HG03439 (cell line): ENCODE results near the gene SPDYE1.
"Not testable (repeated sequence)": the region's sequence is repeated elsewhere in the genome, so short reads cannot be mapped to it uniquely, and the experiment has no call there.

Experiments used
- ATAC-seq: cut with Tn5 transposase; IDR thresholded peaks from one replicate; pipeline ENCODE4 v1.9.1; 2021; ENCODE audit warnings: mild to moderate bottlenecking, moderate library complexity; ENCODE audit not compliant: unreplicated experiment

SPDYE1 gene

DNA sequence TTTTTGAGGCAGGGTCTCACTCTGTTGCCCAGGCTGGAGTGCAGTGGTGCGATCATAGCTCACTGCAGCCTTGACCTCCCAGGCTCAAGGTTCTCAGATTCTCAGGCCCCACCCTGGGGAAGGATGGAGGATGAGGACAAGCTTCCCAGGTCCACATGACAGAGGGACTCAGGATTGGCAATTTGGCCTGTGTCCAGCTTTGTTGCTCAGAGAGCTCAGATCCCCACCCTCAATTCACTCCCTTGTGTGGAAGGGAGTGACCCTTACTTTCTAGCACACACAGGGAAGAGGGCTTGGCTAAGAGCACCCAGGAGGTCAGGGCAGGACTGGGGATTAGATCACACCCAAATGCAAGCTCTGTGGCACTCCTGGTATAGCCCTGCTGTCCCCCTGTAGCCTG lies 6.9 kb upstream of the SPDYE1 start:
- not testable (repeated sequence) for ATAC-seq

DNA sequence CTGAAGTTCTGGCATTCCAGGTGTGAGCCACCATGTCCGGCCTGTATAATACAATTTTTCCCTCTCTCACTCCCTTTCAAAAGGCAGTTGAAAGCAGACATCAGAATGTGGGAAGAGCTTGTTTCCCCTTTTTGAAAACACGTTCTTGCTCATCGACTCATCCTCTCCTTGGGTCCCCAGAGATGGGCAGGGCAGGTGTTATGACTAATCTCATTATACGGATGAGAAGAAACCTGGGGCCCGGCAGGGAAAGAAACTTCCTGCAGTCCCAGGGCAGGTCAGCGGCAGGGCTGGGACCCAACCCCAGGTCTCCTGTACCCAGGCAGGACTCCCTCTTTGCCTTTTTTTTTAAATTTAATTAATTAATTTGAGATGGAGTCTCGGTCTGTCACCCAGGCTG lies 4.8 kb upstream of the SPDYE1 start:
- peak; percentile 85 for ATAC-seq

DNA sequence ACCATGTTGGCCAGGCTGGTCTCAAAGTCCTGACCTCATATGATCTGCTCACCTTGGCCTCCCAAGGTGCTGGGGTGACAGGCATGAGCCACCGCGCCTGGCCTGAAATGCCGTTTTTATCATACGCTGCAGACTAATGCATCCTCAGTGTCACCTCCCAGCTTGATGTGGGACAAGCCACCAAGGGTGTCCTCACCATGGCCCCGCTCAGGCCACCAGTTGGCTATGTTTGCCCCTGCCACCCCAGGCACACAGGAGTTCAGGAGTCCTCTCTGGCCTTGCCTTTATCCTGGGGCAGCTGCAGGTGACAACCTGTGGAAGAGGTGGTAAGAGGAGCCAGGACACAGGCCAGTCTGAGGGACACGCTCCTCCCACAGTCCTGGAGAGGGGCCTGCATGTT lies 3.0 kb upstream of the SPDYE1 start:
- not testable (repeated sequence) for ATAC-seq

DNA sequence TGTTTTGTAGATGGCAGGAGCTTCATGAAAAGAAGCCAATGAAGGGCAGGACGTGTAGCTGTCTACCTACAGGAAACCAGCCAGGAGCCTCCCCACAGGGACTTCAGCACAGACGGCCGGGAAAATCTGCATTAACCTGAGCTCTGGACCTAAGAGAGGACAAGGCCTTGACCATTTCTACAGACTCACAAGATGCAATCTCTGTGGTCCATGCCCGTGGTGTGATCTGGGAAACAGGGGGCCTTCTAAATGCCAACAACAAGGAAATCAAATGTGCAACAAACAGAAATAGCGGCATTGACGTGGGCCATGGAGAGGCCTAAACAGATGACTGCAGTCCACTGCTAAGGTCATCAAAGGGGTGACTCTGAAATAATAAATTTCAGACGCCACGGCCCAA lies 14.4 kb downstream of the SPDYE1 start:
- not testable (repeated sequence) for ATAC-seq

DNA sequence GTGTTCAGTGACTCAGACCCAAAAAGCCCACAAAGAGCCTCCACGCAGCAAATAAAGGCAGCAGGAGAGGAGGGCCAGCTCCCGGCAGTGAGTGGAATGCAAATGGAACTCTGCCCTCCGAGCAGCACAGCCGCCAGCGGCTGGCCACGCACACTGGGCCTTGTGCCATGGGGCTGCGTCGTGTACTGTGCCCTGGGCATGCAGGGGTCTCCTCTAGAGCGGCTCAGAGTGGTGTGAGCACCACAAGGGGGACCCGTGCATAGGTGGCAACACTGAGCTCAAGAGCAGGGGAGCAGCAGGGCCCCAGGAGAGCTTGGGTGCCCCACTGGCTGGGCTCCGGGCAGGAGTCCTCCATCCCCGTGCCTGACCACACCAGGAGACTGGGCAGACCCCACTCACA lies 17.4 kb downstream of the SPDYE1 start:
- not testable (repeated sequence) for ATAC-seq

DNA sequence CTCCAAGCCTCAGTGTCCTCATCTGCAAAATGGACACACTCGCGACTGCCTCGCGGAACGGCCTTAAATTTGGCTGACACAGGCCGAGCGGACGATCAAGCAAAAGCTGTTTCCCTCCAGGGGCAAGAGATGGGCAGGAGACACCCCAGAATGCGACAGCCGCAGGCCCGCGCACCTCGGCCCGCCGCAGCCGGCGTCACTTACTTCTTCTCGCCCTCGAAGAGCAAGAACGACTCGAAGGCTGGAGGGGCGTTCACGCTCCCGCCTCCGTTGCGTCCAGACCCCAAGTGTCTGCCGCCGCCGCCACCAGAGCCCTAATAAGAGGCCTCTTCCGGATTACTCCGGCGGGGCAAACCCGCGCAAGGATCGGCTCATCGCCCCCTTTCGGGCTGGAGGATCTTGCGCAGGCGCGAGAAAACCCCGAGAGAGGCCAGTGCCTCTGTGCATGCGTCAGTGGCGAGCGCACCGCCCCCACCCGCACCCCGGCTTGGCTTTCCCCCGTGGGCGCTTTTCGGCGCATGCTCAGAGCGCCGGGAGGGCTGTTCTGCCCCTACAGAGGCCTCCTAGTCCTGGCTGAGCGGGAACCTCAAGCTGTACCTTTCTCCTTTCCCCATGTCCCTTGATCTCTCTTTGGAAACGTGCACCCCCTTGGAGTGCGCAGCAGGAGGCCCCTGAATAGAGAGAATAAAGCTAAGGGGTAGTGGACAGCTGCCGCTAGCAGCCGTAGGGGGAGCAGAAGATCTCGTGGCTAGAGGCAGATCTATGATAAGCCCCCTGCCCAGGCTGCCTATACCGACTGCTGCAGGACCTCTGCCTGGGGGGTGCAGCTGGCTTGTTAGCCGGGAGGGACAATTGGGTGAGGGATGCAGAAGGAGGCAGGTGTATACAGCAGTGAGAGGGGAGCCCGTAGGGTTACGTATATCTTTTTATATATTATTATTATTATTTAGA lies 21.4 kb downstream of the SPDYE1 start:
- ATAC-seq = peak; percentile 92

DNA sequence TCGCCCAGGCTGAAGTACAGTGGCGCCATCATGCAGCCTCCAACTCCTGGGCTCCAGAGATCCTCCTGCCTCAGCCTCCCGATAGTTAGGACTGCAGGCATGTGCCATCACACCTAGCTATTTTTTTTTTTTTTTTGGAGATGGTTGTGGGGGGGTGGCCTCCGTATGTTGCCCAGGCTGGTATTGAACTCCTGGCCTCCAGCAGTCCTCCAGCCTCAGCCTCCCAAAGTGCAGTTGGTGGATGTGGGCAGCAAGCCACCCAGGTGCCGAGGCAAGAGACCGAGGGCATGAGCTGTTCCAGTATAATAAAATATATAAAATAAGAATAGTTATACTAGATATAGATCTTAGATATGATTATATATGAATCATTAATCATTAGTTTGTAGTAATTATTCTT lies 22.1 kb downstream of the SPDYE1 start:
- not testable (repeated sequence) for ATAC-seq

DNA sequence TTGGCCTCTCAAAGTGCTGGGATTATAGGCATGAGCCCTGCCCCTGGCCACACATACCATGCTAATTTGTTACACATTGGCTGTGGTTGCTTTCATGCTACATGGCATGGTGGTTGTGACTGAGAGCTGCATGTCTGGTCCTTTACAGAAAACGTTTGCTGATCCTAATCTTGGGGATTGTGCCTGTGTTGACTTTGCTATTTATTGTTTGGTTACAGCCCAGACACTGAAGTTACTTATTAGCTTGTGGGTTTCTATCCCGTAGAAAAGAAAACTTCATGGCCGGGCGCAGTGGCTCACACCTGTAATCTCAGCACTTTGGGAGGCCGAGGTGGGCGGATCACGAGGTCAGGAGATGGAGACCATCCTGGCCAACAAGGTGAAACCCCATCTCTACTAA lies 24.4 kb downstream of the SPDYE1 start:
- not testable (repeated sequence) for ATAC-seq

DNA sequence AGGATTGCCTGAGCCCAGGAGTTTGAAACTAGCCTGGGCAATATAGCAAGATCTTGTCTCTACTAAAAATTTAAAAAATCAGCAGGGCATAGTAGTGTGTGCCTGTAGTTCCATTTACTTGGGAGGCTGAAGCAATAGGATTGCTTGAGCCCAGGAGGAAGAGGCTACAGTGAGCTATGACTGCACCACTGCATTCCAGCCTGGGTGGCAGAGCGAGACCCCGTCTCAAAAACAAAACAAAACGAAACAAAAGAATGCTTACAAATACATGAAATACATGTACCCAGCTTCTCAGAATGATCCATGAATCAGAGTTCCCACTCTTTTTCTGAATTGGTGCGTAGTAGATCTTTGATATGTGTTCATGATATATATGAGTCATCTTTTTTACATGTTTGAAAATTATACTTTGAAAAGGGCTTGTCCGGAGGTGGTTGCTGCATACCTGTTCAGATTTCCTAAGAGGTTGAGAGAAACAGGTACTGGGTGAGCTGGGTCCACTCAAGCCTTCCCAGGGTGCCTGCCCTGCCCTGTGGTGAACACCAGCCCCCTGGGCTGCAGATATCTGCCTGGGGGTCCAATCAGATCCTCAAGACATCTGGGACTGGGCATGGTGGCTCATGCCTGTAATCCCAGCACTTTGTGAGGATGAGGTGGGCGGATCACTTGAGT lies 25.2 kb downstream of the SPDYE1 start:
- not testable (repeated sequence) for ATAC-seq

DNA sequence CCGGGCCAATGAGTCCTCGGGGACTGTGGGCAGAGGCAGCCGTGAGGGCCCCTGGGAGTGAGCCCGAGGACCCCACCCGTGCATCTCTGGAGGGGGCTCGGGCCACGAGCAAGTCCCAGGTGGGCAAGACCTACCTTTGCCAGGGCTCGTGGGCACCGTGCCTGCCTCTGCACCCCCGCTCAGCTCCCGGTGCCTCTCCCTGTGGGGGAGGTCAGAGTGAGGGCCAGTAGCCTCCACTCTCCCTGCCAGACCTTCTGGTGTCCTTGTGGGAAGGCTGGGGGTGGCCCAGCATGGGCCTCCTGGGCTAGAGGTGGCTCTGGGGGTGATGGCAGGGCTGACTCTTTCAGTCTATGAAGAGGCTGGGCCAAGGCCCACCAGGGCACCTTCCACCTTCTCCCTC lies 31.7 kb downstream of the SPDYE1 start:
- ATAC-seq = not testable (repeated sequence)

DNA sequence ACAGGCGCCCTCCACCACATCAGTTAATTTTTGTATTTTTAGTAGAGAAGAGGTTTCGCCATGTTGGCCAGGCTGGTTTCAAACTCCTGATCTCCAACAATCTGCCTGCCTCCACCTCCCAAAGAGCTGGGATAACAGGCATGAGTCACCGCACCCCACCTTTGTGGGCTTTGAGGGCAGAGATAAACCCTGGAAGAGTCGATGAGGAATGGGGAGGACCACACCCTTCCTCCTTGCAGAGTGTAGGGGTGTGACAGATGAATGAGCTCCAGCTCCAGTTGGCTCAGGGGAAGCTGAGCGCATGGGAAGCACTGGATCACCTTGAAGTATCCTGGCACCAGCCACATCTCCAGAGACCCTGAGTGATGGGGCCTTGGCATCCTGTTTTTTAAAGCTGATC lies 32.3 kb downstream of the SPDYE1 start:
- ATAC-seq = not testable (repeated sequence)

DNA sequence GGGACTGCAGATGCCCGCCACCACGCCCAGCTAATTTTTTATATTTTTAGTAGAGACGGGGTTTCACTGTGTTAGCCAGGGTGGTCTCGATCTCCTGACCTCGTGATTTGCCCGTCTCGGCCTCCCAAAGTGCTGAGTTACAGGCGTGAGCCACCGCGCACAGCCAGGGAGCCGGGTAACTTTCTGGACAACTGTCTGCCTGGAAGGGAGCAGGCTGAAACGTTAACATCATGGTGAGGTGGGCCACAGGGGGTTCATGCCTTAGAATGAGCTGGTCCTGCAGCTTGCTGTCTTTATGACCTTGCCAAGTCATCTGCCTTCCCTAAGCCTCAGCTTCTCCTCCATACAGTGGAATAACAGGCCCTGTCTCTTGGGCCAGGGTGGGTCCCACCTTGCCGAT lies 33.6 kb downstream of the SPDYE1 start:
- not testable (repeated sequence) for ATAC-seq

DNA sequence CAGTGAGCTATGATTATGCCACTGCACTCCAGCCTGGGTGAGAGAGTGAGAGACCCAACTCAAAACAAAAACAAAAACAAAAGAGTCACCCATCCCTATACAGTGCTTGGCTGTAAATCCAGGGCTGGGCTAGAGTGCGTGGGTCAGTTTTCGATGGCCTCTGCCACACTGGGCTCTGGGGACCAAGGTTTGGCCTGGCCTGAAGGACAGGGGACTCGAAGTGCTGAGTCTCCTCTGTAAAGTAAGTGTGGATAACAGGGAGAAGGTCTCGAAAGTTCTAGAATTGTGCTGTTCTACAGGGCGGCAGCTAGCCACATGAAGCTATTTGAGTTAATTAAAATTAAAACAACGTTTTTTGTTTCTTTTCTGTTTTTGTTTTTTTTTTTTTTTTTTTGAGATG lies 34.3 kb downstream of the SPDYE1 start:
- not testable (repeated sequence) for ATAC-seq

DNA sequence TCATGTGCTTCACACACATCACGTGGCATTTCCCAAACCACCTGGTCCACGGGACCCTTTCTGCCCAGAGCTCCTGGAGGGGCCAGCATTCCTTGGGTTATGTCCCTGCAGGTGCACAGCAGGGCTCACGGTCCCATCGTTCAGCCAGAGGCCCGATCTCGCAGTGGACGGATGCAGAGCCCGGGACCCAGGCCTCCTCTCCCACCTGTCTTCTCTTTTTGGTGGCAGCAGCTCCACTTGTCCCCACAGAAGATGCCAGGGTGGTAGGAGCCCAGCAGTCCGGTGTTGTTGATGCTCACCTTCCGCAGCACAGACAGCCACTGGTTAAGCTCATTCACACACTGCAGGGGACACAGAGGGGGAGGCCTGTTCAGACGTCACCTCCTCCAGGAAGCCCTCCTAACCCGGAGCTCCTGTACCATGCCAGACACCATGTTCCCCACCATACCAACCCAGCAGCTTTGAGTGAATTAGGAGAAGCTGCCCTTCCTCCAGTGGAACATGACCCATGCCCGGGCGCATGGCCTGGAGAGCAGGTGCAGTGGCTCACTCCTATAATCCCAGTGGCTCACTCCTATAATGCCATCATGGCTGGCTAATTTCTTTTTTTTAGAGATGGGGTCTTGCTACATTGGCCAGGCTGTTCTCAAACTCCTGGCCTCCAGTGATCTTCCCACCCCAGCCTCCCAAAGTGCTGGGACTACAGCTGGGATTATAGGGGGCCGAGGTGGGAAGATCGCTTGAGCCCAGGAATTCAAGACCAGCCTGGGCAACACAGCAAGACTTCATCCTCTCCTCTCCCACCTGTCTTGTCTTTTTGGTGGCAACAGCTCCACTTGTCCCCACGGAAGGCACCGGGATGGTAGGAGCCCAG lies 36.5 kb downstream of the SPDYE1 start:
- not testable (repeated sequence) for ATAC-seq

DNA sequence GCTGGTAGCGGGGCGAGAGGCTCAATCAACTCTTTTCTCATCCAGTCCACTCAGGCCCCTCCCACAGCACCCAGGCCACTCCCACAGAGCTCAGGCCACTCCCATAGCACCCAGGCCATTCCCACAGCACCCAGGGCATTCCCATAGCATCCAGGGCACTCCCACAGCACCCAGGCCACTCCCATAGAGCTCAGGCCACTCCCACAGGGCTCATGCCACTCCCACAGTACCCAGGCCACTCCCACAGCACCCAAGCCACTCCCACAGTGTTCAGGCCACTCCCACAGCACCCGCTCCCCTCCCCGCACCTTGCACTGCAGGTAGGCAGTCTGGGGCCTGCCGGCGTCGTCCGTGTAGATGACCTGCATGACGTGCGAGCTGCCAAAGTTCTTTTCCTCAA lies 38.7 kb downstream of the SPDYE1 start:
- ATAC-seq = not testable (repeated sequence)

DNA sequence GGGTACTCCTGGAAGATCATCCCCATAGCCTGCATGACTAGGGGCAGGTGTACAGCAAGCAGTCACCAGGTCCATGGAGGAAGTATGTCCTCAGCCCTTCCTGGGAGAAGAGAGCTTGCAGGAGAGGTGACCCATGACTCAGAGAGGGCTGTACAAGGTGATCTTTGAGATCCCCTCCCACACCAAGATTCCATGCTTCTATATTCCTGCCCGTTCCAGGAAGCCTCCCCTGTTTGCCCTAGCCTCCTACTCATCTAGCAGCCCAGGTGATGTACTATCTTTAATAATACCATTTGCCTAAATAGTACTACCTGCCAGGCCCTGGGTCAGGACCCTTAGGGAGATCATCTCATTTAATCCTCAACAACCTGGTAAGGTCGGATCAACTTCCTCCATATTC lies 40.3 kb downstream of the SPDYE1 start:
- ATAC-seq = not testable (repeated sequence)

DNA sequence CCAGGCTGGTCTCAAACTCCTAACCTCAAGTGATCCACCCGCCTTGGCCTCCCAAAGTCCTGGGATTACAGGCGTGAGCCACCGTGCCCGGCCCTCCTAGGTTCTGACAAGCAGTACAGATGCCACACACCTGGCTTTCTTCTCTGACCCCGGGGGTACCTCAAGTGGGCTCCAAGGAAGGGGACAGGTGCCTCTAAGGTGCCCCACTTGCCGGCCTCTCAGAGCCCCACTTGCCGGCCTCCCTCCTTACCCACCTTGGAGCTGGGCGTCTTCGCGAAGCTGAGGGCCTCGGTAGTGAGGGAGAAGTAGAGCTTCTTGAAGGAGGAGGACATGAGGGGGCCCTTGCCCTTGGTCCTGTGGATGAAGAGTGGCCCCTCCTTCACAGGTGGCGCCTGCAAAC lies 40.9 kb downstream of the SPDYE1 start:
- ATAC-seq = not testable (repeated sequence)

DNA sequence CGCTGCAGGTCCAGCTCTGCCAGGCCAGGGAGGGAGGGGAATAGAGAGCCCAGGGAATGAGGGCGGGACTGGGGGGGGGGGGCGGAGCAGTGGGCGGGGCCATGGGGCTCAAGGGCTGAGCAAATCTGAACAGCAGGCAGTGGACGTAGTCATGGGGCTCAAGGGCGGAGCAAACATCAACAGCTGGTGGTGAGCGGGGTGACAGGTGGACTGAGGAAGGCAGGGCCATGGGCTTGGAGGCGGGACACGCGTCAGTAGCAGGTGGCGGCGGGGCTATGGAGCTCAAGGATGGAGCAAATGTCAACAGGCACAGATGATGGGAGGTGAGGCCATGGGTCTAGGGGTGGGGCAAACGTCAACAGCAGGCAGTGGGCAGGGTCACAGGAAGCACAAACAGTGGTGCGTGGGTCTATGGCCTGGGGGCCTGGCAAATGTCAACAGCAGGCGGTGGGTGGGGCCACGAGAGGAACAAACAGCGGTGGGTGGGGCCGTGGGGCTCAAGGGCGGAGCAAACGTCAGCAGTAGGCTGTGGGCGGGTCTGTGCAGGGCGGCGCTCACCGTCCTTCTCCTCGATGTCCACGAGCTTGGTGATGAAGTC lies 41.4 kb downstream of the SPDYE1 start:
- peak; percentile 55 for ATAC-seq

DNA sequence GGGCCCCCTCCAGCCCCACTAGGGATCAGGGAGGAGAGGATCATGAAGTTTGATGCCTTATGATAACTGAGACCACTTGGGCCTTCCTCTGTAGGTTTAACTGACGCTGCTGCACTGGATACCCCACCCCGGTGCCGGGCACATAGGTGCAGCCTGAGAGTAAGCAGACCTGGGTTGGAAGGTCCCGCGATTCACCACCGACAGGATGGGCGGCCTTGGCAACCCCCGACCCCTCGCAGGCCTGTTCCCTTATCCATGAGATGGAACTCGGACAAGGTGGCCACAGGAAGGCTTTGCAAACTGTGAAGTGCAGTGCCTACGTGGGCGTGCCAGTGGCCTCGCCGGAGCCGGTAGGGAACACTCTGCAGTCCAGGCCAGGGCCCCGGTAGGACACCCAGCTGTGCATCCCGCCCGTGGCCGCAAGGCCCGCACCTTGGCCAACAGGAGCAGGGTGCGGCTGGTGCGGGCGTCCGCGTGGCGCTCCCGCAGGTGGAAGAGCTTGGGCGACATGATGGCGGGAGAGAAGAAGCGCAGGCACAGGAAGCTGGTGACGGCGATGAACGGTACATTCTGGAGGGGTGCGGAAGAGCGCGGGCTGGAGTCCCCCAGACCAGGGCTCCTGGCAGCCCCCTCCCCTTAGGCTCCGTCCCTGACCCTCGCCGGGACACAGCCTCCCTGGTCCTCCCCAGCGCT lies 42.2 kb downstream of the SPDYE1 start:
- ATAC-seq = not testable (repeated sequence)

DNA sequence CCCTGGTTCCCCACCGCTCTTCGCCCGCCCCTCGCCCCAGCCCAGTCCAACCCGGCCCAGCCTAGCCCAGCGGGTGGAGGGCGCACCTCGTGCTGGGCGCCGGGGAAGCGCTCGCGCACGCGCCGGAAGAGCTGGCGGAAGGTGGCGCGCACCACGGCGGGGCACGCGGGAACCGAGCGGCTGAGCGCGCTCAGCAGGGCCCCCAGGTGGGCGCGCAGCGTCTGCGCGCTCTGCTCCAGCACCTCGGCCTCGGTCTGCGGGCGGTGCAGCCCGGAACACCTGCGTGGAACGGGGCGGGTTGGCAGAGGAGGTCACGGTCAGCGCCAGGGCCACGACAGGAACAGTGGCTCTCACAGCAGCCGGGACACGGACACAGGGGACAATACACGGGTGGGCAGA lies 42.8 kb downstream of the SPDYE1 start:
- ATAC-seq = not testable (repeated sequence)
